HG02981 (cell line): ENCODE data around the gene MYF6.
"Not testable (repeated sequence)": the region's sequence is repeated elsewhere in the genome, so short reads cannot be mapped to it uniquely, and the experiment has no call there.

ENCODE experiments used
- ATAC-seq: cut with Tn5 transposase; IDR thresholded peaks from one replicate; pipeline ENCODE4 v1.9.1; 2021; ENCODE audit warnings: mild to moderate bottlenecking, moderate library complexity; ENCODE audit not compliant: unreplicated experiment

The MYF6 gene

GRCh38 chr12:80707126-80707829 lies at the start of gene MYF6:
MYF6 (plus strand) TSS chr12:80707634; CDS start chr12:80707720, 86 bp downstream.
- ATAC-seq, result no peak

GRCh38 chr12:80659512-80660063 lies 47.8 kb upstream of the MYF6 start:
- ATAC-seq, result no peak

GRCh38 chr12:80662586-80662985 lies 44.8 kb upstream of the MYF6 start:
- no peak for ATAC-seq

GRCh38 chr12:80670214-80670613 lies 37.2 kb upstream of the MYF6 start:
- ATAC-seq, result no peak

GRCh38 chr12:80676042-80676636 lies 31.3 kb upstream of the MYF6 start:
- ATAC-seq, result not testable (repeated sequence)

GRCh38 chr12:80676856-80677255 lies 30.6 kb upstream of the MYF6 start:
- no peak for ATAC-seq

GRCh38 chr12:80677994-80678393 lies 29.4 kb upstream of the MYF6 start:
- no peak for ATAC-seq

- ATAC-seq, result no peak
Measured at GRCh38 chr12:80679346-80680131, 27.9 kb upstream of the MYF6 start.

GRCh38 chr12:80681287-80681686 lies 26.1 kb upstream of the MYF6 start:
- no peak for ATAC-seq

GRCh38 chr12:80681786-80682185 lies 25.6 kb upstream of the MYF6 start:
- ATAC-seq, result no peak

GRCh38 chr12:80684077-80684495 lies 23.3 kb upstream of the MYF6 start:
- no peak for ATAC-seq

GRCh38 chr12:80690090-80690489 lies 17.3 kb upstream of the MYF6 start:
- ATAC-seq, result no peak

- ATAC-seq, result no peak
Measured at GRCh38 chr12:80690513-80690912, 16.9 kb upstream of the MYF6 start.

- ATAC-seq, result no peak
Measured at GRCh38 chr12:80692114-80692513, 15.3 kb upstream of the MYF6 start.

GRCh38 chr12:80697270-80697887 lies 10.1 kb upstream of the MYF6 start:
- no peak for ATAC-seq

GRCh38 chr12:80698256-80698655 lies 9.2 kb upstream of the MYF6 start:
- no peak for ATAC-seq

GRCh38 chr12:80698847-80699542 lies 8.4 kb upstream of the MYF6 start:
- ATAC-seq, result no peak

- no peak for ATAC-seq
Measured at GRCh38 chr12:80700327-80700726, 7.1 kb upstream of the MYF6 start.

GRCh38 chr12:80701388-80701787 lies 6.0 kb upstream of the MYF6 start:
- no peak for ATAC-seq
